ENCODE data around the gene TFB2M.

DNA sequence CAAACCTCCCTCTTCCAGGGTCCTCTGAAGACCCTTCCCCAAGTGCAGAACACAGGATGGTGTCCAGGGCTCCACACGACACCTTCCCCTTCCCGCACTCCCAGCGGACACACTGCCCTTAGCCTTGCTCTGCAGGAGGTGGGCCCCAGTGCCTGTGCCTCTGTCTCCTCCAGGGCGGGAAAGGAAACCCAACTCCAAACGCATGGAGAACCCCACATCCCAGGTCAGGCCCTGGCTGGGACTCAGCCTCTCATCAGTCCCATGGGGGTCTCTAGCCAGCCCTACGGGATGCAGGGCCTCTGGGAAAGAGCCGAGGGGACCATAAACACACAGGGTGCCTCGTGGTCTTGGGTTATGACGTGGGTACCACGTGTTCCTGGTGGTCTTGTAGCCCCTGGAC is 53.4 kb downstream of the TFB2M start:
- no peak for TF ChIP-seq POLR2AphosphoS5 (IDR thresholded peaks at IDR 0.05; ENCODE audit: low read depth, low read length)
- no peak for TF ChIP-seq POLR2A (IDR thresholded peaks at IDR 0.05; ENCODE audit: low read depth, low read length)

All from GM12892 (cell line).